GM23338 (cell line): ENCODE results near the gene ULK4. TPM values are rescaled to one million over a fixed set of nuclear protein-coding genes. Genes with fewer than 3 reads are reported as not detected.
A peak's percentile ranks its signal among the peaks of the same experiment; 100 is the strongest.

Experiments used
- ATAC-seq: fragments of 200-7000 bp; cut with Tn5 transposase; 3 replicates; pipeline ENCODE4 v1.9.1; 2020
- DNase-seq: peaks from one replicate; pipeline ENCODE4 v3.0.0-alpha.2; 2015; ENCODE audit warnings: low spot score
- H2AFZ ChIP-seq: fragments of 200-600 bp; sonication (generic); 2 replicates; pipeline ENCODE4 v1.8.0; 2016; ENCODE audit warnings: antibody characterized with exemption, mild to moderate bottlenecking, moderate library complexity
- H3F3A ChIP-seq: fragments of 200-600 bp; sonication (generic); replicated peaks from 2 replicates; pipeline ENCODE4 v1.8.0; 2017; ENCODE audit warnings: antibody characterized with exemption, mixed run types, low read depth
- H3K27ac ChIP-seq: fragments of 200-600 bp; sonication (generic); 2 replicates; pipeline ENCODE4 v1.6.1; 2016; ENCODE audit warnings: low read depth
- H3K27me3 ChIP-seq: fragments of 200-600 bp; sonication (generic); 2 replicates; pipeline ENCODE4 v1.8.0; 2016; ENCODE audit warnings: mild to moderate bottlenecking, mixed run types, moderate library complexity; ENCODE audit not compliant: insufficient read depth
- H3K36me3 ChIP-seq: fragments of 200-600 bp; sonication (generic); 2 replicates; pipeline ENCODE4 v1.8.0; 2016; ENCODE audit warnings: mild to moderate bottlenecking; ENCODE audit not compliant: insufficient read depth
- H3K4me1 ChIP-seq: fragments of 200-600 bp; sonication (generic); 2 replicates; pipeline ENCODE4 v1.8.0; 2016; ENCODE audit warnings: mild to moderate bottlenecking, moderate library complexity; ENCODE audit not compliant: insufficient read depth
- H3K4me2 ChIP-seq: fragments of 200-600 bp; sonication (generic); 2 replicates; pipeline ENCODE4 v1.7.1; 2017; ENCODE audit warnings: mixed run types
- H3K4me3 ChIP-seq: fragments of 200-600 bp; sonication (generic); 2 replicates; pipeline ENCODE4 v1.6.1; 2016; ENCODE audit warnings: mixed run types
- H3K79me2 ChIP-seq: fragments of 200-600 bp; sonication (generic); replicated peaks from 2 replicates; pipeline ENCODE4 v1.8.0; 2017; ENCODE audit warnings: mild to moderate bottlenecking; ENCODE audit not compliant: insufficient read depth
- H3K9me2 ChIP-seq: fragments of 200-600 bp; sonication (generic); 2 replicates; pipeline ENCODE4 v1.8.0; 2017; ENCODE audit not compliant: insufficient read depth
- H4K20me1 ChIP-seq: fragments of 200-600 bp; sonication (generic); replicated peaks from 2 replicates; pipeline ENCODE4 v1.8.0; 2017; ENCODE audit warnings: mild to moderate bottlenecking; ENCODE audit not compliant: insufficient read depth
- H3K27ac Mint-ChIP-seq: 2 replicates; pipeline ENCODE4 v1.8.0; 2020; ENCODE audit warnings: inconsistent platforms, mild to moderate bottlenecking, moderate library complexity, mixed read lengths
- H3K27me3 Mint-ChIP-seq: 3 replicates; pipeline ENCODE4 v1.8.0; 2022; ENCODE audit warnings: low read depth, mild to moderate bottlenecking, moderate library complexity, mixed read lengths, inconsistent platforms; ENCODE audit not compliant: insufficient read depth, poor library complexity
- H3K36me3 Mint-ChIP-seq: 3 replicates; pipeline ENCODE4 v1.8.0; 2021; ENCODE audit warnings: low read depth, mild to moderate bottlenecking, inconsistent platforms, moderate library complexity, mixed read lengths
- H3K4me1 Mint-ChIP-seq: 3 replicates; pipeline ENCODE4 v1.8.0; 2020; ENCODE audit warnings: mild to moderate bottlenecking, inconsistent platforms, mixed read lengths
- H3K4me3 Mint-ChIP-seq: 3 replicates; pipeline ENCODE4 v1.8.0; 2021; ENCODE audit warnings: moderate library complexity, mild to moderate bottlenecking, inconsistent platforms, mixed read lengths
- H3K9me3 Mint-ChIP-seq: 3 replicates; pipeline ENCODE4 v1.8.0; 2020; ENCODE audit warnings: moderate library complexity, mild to moderate bottlenecking, inconsistent platforms, mixed read lengths
- CTCF ChIP-seq, 2 experiments: fragments of 200-600 bp in 1 of 2; sonication (generic) in 1 of 2; conservative IDR thresholded peaks; 2 replicates each; pipeline versions ENCODE4 v1.5.1 to v1.6.1; 2016 to 2017; ENCODE audit warnings: antibody characterized with exemption in 2 of 2, low read depth in 2 of 2, mild to moderate bottlenecking in 2 of 2, moderate library complexity in 1 of 2
- STAT1 ChIP-seq: IDR thresholded peaks from one replicate; pipeline ENCODE4 v1.6.1; 2016; ENCODE audit warnings: antibody characterized with exemption; ENCODE audit not compliant: unreplicated experiment
- ZNF462 ChIP-seq: fragments of 250-450 bp; sonication (Bioruptor Pico); IDR thresholded peaks from 2 replicates; pipeline ENCODE4 v1.5.0; 2020; ENCODE audit warnings: mild to moderate bottlenecking, moderate library complexity
- polyA plus RNA-seq: library from polyadenylated mRNA; unstranded; fragments of >200 nt; fragmentation: Nextera tagmentation; extraction: Ambion mirVana; gene quantifications from 2 replicates; pipeline ENCODE4 v1.2.1, GENCODE V29; 2016
- total RNA-seq: library from RNA; depleted of rRNA; stranded (reverse); fragments of >200 nt; shearing (Covaris generic); gene quantifications from 2 replicates; pipeline ENCODE4 v1.2.3, GENCODE V29; 2014

Gene ULK4
- total and polyA plus RNA-seq, 2 experiments from 2014 or later = 20.8 to 41.4 TPM

DNA sequence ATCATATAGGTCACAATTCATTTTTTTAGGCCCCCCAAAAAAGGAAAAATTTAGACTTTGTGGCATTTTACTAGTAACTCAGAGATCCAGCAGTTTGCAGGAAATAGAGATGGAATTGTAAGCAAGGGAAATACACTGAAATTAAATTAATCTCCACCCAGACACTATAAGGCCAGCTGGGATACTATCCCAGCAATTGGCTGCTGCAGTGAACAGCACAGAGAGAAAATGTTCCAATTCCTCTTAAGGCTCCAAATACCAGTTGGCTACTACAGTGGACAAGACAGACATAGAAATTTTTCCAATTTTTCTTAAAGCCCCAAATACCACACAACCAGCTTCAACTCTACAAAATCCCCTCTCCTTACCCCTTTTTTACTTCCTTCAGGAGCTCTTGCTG lies 78.9 kb downstream of the ULK4 start:
- ATAC-seq (no peak), DNase-seq (no peak)
- H4K20me1 ChIP-seq = no peaks in the 10 kb centered on the region
- H3K27ac Mint-ChIP-seq = no peak overlapping the region
- no peak overlapping the region for H3K4me3 ChIP-seq
- H3K4me2 ChIP-seq = no peak overlapping the region
- no peak overlapping the region for H3K4me3 Mint-ChIP-seq
- H3K79me2 ChIP-seq = no peaks in the 10 kb centered on the region
- H3K27me3 Mint-ChIP-seq = no peaks in the 10 kb centered on the region
- H3K4me1 Mint-ChIP-seq = no peaks in the 10 kb centered on the region
- H2AFZ ChIP-seq = no peak overlapping the region
- no peak overlapping the region for H3K27ac ChIP-seq
- no peaks in the 10 kb centered on the region for H3K36me3 ChIP-seq
- H3K4me1 ChIP-seq = 0 out of 2 replicates have a peak, but pooled peaks cover under 1% of the 10 kb centered on the region
- no peaks in the 10 kb centered on the region for H3K27me3 ChIP-seq
- no peaks in the 10 kb centered on the region for H3K9me2 ChIP-seq
- no peak for TF ChIP-seq STAT1
- no peaks in the 10 kb centered on the region for H3F3A ChIP-seq
- H3K9me3 Mint-ChIP-seq = no peaks in the 10 kb centered on the region
- no peaks in the 10 kb centered on the region for H3K36me3 Mint-ChIP-seq

DNA sequence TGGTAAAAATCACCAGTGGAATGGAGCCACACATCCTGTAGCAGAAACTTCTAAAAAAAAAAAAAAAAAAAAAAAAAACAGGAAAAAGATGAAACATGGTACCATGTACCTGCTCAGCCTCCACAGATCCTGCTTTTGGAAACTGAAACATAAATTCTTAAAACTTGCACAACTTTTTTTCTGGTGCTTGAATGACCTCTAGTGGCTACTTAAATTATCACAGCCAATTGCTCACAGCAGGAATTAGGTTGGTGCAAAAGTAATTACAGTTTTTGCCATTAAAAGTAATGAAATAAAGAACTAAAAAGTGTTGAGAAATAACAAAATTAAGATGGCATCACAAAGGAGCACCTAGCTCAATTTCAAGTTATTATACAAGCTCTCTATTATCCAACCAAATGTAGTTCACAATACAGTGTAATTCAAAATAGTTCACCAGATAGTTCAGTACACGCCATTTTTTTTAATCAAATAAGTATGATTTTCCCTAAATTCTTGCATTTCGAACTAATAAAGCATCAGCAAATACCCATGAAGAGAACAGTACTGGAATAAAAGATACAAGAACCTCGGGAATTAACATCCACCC lies 80.6 kb downstream of the ULK4 start:
- H3K4me3 Mint-ChIP-seq = no peak overlapping the region
- H3K9me3 Mint-ChIP-seq = no peaks in the 10 kb centered on the region

More for the DNA sequence above, 80.6 kb downstream of the ULK4 start:
- no peak overlapping the region for H3K27ac ChIP-seq
- no peaks in the 10 kb centered on the region for H3K4me1 ChIP-seq
- H3K36me3 ChIP-seq = no peaks in the 10 kb centered on the region
- Mint-ChIP-seq H3K27me3 (no peaks in the 10 kb centered on the region), H3K4me1 (no peaks in the 10 kb centered on the region), H3K27ac (no peak overlapping the region; the same call in 1 of the 2 replicates), H3K36me3 (no peaks in the 10 kb centered on the region)
- no peak overlapping the region for H3K4me2 ChIP-seq
- H4K20me1 ChIP-seq = no peaks in the 10 kb centered on the region
- H2AFZ ChIP-seq = no peak overlapping the region
- DNase-seq (peak; percentile 49), ATAC-seq (no peak)
- TF ChIP-seq CTCF (conservative IDR thresholded peaks at IDR 0.05; ENCODE audit: low read depth in 2 of 2) (peak; percentile 69 to 70), ZNF462 (no peak)
- H3K27me3 ChIP-seq = no peaks in the 10 kb centered on the region
- H3K4me3 ChIP-seq = no peak overlapping the region
- H3F3A ChIP-seq = no peaks in the 10 kb centered on the region
- H3K9me2 ChIP-seq = no peaks in the 10 kb centered on the region
- H3K79me2 ChIP-seq = no peaks in the 10 kb centered on the region
